ENCODE data around the gene LUC7L2. TPM values are rescaled to one million over a fixed set of nuclear protein-coding genes. Genes with fewer than 3 reads are reported as not detected.

The LUC7L2 gene
- total and polyA plus RNA-seq, 9 of the 15 experiments (the other 6 are each of a cell fraction or from before 2014, with no cell fraction given): 56.1 to 207 (median 141) TPM

DNA sequence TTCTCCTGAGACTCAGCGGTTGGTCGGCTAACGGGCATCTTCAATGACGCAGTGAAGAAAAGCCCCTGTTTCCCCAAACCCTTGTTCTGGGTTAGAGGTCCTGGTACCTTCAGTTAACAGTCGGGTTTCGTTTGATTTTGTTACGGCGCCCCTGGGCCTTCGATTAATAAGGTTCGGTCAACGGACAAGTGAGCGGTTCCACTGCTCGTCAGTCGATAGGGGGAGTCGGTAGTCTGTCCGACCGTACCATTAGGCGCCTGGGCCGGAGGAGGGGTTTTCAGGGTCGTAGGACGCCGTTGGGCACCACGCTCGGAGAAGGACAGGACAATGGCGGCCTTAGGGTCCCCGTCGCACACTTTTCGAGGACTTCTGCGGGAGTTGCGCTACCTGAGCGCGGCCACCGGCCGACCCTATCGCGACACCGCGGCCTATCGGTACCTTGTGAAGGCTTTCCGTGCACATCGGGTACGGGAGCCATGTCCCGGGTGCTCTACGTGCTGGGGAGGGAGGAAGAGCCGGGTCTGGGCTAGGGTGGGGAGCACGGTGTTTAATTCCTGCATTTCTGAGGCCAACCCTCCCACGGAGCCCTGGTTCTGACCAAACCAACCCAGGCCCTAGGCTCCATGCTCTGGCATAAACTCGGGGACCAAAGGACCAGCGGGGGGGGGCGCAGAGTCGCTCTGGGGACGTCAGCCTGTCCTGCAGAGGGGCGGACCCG, 18.5 kb upstream of the LUC7L2 start, which contains the start of gene FMC1 (continued):
- TF ChIP-seq, protein P1, sequence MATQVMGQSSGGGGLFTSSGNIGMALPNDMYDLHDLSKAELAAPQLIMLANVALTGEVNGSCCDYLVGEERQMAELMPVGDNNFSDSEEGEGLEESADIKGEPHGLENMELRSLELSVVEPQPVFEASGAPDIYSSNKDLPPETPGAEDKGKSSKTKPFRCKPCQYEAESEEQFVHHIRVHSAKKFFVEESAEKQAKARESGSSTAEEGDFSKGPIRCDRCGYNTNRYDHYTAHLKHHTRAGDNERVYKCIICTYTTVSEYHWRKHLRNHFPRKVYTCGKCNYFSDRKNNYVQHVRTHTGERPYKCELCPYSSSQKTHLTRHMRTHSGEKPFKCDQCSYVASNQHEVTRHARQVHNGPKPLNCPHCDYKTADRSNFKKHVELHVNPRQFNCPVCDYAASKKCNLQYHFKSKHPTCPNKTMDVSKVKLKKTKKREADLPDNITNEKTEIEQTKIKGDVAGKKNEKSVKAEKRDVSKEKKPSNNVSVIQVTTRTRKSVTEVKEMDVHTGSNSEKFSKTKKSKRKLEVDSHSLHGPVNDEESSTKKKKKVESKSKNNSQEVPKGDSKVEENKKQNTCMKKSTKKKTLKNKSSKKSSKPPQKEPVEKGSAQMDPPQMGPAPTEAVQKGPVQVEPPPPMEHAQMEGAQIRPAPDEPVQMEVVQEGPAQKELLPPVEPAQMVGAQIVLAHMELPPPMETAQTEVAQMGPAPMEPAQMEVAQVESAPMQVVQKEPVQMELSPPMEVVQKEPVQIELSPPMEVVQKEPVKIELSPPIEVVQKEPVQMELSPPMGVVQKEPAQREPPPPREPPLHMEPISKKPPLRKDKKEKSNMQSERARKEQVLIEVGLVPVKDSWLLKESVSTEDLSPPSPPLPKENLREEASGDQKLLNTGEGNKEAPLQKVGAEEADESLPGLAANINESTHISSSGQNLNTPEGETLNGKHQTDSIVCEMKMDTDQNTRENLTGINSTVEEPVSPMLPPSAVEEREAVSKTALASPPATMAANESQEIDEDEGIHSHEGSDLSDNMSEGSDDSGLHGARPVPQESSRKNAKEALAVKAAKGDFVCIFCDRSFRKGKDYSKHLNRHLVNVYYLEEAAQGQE (IDR thresholded peaks at IDR 0.05; ENCODE audit: borderline replicate concordance): 0 out of 2 replicates have a peak, but pooled peaks have one; percentile 5
- TF ChIP-seq, protein P1 (CRISPR knock-in tag; IDR thresholded peaks at IDR 0.05; ENCODE audit: low read depth): peak; percentile 77
- TF ChIP-seq ZNF324 (CRISPR knock-in tag; IDR thresholded peaks at IDR 0.05): no peak
- no peak for TF ChIP-seq ZNF140 (CRISPR knock-in tag; IDR thresholded peaks at IDR 0.05)
- TF ChIP-seq FOXK1 (CRISPR knock-in tag; IDR thresholded peaks at IDR 0.05; ENCODE audit: borderline replicate concordance): peak; percentile 97
- TF ChIP-seq MECOM (CRISPR knock-in tag; IDR thresholded peaks at IDR 0.05): no peak; the same call in 1 of the 2 replicates
- no peak for TF ChIP-seq FOS (IDR thresholded peaks at IDR 0.05; ENCODE audit: extremely low read depth, insufficient read length)
- peak; percentile 30; the same call in 1 of the 2 replicates for TF ChIP-seq ELF1 (tag; IDR thresholded peaks at IDR 0.05)
- peak; percentile 75; the same call in 1 of the 2 replicates for TF ChIP-seq FOXJ2 (tag; IDR thresholded peaks at IDR 0.05)
- peak; percentile 81 for TF ChIP-seq ZZZ3 (IDR thresholded peaks at IDR 0.05)
- TF ChIP-seq, protein P2, sequence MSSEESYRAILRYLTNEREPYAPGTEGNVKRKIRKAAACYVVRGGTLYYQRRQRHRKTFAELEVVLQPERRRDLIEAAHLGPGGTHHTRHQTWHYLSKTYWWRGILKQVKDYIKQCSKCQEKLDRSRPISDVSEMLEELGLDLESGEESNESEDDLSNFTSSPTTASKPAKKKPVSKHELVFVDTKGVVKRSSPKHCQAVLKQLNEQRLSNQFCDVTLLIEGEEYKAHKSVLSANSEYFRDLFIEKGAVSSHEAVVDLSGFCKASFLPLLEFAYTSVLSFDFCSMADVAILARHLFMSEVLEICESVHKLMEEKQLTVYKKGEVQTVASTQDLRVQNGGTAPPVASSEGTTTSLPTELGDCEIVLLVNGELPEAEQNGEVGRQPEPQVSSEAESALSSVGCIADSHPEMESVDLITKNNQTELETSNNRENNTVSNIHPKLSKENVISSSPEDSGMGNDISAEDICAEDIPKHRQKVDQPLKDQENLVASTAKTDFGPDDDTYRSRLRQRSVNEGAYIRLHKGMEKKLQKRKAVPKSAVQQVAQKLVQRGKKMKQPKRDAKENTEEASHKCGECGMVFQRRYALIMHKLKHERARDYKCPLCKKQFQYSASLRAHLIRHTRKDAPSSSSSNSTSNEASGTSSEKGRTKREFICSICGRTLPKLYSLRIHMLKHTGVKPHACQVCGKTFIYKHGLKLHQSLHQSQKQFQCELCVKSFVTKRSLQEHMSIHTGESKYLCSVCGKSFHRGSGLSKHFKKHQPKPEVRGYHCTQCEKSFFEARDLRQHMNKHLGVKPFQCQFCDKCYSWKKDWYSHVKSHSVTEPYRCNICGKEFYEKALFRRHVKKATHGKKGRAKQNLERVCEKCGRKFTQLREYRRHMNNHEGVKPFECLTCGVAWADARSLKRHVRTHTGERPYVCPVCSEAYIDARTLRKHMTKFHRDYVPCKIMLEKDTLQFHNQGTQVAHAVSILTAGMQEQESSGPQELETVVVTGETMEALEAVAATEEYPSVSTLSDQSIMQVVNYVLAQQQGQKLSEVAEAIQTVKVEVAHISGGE (CRISPR knock-in tag; IDR thresholded peaks at IDR 0.05): no peak; a peak in 1 of 6 replicates
- TF ChIP-seq SP1 (CRISPR knock-in tag; IDR thresholded peaks at IDR 0.05): peak; percentile 91
- TF ChIP-seq, protein P3, sequence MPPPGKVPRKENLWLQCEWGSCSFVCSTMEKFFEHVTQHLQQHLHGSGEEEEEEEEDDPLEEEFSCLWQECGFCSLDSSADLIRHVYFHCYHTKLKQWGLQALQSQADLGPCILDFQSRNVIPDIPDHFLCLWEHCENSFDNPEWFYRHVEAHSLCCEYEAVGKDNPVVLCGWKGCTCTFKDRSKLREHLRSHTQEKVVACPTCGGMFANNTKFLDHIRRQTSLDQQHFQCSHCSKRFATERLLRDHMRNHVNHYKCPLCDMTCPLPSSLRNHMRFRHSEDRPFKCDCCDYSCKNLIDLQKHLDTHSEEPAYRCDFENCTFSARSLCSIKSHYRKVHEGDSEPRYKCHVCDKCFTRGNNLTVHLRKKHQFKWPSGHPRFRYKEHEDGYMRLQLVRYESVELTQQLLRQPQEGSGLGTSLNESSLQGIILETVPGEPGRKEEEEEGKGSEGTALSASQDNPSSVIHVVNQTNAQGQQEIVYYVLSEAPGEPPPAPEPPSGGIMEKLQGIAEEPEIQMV (tag; conservative IDR thresholded peaks at IDR 0.05; ENCODE audit: low read depth): peak; percentile 84
- no peak for TF ChIP-seq TAL1 (IDR thresholded peaks at IDR 0.05)
- TF ChIP-seq TAF9B (IDR thresholded peaks at IDR 0.05; ENCODE audit: partially characterized antibody): peak; percentile 92
